Stomach (tissue), 4 donors: ENCODE measurements around the gene JDP2.

ENCODE experiments used
- CTCF ChIP-seq, 7 experiments: fragments of 450-650 bp in 4 of 7; fragments of 200-600 bp in 3 of 7; sonication (generic) in 3 of 7; IDR thresholded peaks; one replicate each; pipeline ENCODE4 v1.5.1; 2016 to 2019; ENCODE audit warnings: antibody characterized with exemption in 7 of 7, control low read depth in 2 of 7, mild to moderate bottlenecking in 1 of 7
- EP300 ChIP-seq: sonication (generic); formaldehyde crosslinking; IDR thresholded peaks from one replicate; pipeline ENCODE4 v1.6.1; 2017; ENCODE audit warnings: antibody characterized with exemption
- POLR2A ChIP-seq, 4 donors: fragments of 450-650 bp; IDR thresholded peaks; one replicate each; pipeline ENCODE4 v1.6.1; 2016; ENCODE audit warnings: antibody characterized with exemption in 4 of 4, control low read depth in 2 of 4, mild to moderate bottlenecking in 1 of 4, moderate library complexity in 1 of 4
- POLR2AphosphoS5 ChIP-seq, 3 donors: sonication (generic); formaldehyde crosslinking; IDR thresholded peaks; one replicate each; pipeline ENCODE4 v1.6.1; 2016; ENCODE audit warnings: antibody characterized with exemption in 3 of 3

GRCh38 chr14:75482366-75482765 lies 54.5 kb downstream of the JDP2 start:
- TF ChIP-seq POLR2A (IDR thresholded peaks at IDR 0.05) (no peak), CTCF (IDR thresholded peaks at IDR 0.05) (no peak), EP300 (no peak), POLR2AphosphoS5 (IDR thresholded peaks at IDR 0.05) (no peak)
